Measurements from ENCODE around the gene GLIS1.

The GLIS1 gene

DNA sequence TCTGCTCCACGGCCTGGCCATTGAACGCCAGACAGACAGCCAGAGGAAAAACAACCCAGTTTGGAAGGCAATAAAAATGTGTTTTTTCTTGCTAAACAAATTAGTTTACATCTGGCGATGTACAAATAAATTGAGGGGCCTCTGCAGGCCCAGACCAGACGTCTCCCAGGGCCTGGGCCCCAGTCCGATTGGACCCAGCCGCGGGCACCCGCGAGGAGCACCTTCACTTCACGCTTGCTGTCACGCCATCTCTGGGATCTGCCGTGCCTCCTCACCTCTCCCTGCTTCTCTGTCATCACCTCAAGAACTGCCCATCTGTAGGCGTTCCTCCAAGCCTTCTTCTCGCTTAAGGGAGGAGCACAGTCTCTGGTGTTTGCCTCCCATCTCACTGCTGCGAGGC, 61.5 kb downstream of the GLIS1 start:
- DNase-seq, result no peak

DNA sequence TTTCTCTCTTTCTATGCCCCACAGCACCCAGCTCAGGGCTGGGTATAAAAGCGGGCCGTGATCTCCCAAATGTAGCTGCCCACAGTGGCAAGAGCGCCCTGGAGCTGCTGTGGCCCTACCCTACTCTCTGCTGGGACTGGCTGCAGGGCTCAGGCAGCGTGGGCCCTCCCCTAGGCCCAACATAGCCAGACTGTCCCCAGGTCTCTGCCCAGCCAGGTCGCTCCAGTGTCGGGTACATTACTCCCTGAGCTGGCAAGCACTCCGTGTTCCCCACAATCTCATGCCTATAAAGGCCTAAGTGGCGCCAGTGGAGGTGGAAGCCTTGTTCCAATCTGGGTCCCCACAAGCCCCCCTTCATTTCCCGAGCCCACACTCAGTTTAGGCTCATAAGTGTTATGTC, 66.2 kb downstream of the GLIS1 start:
- no peak for DNase-seq

DNA sequence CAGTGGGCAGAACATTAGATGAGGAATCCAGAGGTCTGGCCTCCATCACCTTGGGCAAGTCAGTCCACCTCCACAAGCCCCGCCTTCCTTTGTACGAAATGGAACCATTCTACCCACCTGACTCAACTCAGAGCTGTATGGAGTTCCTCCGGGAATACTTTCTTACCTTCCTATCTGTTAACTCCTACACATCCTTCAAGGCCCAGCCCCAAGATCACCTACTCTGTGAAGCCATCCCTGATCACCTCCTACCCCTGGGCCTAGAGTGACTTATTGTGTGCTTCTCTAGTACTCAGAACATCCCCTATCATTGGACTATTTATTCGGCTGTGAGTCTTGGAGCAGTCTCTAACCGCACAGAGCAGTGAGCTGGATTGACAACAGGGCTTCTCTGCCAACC, 66.7 kb downstream of the GLIS1 start:
- no peak for DNase-seq

DNA sequence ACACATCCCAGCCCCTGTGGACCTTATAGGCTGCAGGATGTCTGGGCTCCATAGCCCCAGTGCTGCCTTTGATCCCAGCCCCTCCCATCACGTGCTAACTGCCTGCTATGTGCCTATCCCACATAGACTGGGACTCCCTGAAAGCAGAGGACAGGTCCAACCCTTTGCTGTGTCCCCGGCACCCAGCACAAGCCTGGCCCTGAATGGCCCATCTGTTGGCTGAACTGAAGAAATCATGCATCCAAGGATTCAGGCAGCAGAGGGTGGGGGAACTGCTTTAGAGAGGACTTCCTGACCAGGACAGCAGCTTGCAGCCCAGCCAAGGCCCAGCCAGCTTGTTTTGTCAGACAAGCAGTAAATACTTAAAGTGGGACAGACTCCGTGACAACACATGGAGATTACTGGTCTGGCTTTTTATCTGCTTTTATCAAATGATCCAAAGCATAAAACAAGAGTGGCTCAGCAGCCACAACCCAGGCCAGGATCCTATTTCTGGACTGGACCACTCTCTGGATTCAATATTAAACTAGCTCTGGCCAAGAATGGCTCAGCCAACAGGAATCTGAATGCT, 69.3 kb downstream of the GLIS1 start:
- no peak for DNase-seq

DNA sequence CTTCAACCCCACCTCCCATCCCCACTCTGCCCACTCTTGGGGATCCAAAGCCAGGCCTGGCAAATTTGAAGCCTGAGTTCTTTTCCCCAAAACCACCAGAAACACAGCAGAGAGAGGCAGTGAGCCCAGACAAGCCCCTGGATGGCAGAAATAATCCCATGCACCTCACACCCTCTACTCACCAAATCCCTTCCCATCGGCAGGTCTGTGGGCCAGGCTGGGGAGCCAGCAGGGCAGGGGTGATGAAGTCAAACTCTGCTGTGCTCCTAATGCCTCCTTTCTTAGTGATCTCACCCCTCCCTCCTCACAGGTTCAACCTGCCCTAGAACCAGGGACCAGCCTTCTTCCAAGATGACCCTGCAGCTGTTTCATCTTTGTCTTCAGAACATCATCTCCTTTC, 72.4 kb downstream of the GLIS1 start:
- no peak for DNase-seq

DNA sequence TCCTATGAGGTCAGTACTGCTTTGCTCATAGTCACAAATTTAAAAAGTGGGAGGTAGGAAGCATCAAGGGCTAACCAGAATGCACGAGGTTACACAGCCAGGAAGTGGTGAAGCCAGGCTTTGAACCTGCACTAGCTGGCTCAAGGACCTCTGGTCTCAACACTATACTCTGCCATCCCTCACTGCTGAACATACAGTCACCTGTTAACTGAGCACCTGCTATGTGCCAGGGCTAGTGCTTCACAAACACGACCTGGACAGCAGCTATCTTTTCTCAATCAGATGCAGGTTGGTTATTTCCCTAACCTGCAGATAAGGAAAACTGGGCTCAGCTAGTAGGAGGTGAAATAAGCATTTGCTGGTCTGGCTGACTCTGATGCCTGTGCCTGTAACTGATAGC, 73.0 kb downstream of the GLIS1 start:
- no peak for DNase-seq

DNA sequence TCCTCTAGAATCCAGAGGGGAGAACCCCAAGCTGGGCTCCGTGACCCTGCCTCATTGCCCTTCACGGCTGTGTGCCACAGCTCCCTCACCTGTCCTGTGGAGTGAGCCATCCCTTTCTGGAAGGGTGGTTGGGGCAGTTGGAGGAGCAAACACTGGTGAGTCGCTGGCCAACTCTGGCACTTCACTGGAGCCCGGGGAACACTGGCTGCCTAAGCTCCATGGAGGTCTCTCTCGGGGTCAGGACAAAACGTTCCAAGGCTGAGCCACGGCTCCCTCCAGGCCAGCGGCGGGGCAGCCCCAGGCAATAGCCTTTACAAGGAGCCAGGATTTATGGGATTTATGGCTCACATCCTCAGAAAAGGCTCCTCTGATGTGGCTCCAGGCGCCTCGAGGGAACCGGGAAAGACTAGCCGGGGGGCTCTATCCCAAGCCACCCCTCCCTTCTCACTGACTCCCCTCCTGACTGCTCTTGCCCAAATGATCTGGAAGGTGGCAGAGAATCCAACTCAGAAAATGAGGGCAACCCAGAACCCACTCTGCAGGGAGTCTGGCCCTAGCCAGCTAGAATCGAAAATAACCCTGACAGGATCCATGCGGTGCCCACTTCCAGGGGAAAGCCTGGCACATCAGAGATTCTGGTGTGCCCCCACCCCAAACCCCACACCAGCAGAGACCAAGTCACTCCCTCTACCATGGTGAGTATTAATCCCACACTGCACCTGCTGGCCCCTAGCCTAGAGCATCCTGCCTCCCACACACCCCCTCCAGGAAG, 75.2 kb downstream of the GLIS1 start:
- DNase-seq, result no peak

DNA sequence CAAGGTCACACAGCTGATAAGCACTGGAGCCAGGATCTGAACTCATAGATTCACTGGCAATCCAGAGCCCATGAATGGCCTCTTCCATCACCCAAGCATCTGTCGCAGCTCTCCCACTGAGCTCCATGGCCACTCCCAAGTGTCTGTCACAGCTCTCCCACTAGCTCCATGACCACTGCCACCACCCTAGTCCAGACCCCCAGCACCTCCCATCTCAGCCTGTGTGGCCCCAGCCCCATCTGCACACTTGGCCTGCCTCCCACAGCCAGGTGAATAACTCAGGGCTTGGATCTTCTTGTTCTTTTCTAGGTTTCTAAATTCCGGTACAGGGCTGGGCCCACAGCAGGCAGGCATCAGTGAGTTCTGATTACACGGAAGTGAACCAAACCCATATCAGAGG, 76.0 kb downstream of the GLIS1 start:
- DNase-seq, result no peak

DNA sequence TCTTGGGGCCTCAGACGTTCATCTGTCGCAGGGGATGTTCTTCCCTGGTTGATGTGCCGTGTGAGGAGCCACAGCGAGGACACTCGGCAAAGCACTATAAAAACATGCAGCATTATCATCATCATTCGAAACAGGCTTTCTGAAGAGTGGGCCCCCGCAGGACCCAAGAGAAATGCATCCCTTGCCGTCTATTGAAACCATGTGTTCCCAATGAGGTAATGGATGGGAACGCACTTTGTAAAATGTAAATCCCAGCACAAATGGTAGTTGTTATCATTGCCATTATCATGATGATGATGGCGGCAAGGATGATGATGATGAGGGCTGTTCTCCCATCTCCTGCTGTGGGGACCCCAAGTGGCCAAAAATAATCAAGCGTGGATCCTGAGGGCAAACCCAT, 76.8 kb downstream of the GLIS1 start:
- no peak for DNase-seq

DNA sequence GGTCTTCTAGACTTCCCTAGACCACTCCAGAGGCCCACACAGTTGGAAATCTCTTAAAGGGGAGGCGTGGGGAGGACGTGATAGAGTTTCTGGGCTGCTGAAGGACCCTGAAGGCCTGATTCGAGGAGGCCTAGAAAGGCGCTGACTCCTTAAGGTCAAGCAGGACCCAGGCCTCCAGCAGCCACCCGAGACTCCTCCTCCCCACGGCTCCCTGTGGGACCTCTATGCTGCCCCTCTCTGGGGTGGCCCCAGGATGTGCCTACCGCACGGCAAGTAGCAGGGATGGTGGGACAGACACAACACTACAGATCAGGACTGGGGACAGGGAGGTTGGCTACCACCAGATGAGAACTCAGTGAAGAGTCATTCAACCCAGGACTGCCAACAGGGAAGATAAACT, 77.5 kb downstream of the GLIS1 start:
- no peak for DNase-seq

DNA sequence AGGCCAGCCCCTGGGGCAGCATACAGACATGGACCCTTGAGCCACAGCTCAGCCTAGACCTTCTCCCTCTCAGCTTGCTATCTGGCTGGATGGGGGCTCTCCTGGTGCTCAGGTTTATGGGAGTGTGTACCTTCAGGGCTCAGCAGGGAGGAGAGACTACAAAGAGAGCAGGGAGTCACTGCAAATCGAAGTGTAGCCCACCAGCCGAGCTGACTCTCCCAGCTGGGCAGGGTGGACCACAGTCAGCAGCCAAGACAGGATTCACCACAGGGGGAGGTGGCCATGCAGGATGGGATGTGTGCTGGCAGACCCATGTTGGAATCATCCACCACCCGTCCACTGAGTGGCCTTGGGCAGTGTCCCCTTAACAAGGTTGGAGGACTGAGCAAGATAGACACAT, 78.3 kb downstream of the GLIS1 start:
- DNase-seq, result no peak

DNA sequence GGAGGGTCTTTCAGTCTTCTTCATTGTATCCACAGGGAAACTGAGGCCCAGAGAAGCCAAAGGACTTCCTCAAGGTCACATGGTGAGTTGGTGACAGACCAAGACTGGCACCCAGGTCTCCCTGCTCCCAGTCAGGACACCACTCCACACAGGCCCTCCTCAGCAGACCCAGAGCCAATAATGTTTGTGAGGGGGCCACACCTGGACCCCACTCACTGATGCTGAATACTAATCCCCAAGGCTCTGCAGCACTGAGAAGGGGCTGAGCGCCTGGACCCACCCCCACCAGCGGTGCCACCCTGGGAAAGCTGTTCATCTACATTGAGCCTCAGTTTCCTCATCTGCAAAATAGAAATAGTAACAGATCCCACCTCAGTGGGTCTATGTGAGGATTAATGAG, 79.5 kb downstream of the GLIS1 start:
- DNase-seq, result no peak

DNA sequence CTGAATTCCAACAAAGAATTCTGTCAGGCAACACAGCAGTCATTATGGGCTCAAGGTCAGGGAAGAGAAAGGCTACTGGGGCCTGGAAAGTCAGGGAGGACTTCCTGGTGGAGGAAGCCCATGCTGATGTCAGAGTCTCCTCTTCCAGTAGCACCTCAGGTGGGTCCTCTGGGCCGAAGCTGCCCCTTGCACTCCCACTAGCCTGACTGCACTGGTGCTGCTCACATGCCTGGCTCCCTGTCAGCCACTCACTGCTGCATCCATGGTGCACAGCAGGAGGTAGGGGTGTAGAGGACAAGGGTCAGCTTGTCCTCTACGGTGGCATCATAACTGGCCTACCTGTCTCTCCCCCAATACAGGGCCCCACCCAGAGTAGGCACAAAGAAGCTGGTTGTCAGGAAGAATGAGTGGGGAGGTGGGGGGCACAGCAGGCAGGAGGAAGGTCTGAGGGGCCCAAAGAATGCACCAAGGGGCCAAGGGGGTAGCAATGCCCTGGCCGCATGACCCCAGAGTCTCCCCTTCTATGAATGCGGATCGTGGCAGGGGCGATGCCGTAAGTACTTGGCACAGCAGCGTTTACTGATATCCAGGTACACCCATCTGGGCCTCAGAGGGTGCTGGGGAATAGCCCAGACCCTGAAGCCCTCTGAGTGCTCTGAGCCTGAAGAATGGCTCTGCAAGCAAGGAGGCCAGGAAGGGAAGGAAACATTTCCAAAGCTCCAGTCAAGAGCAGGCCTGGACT, 80.3 kb downstream of the GLIS1 start:
- no peak for DNase-seq

DNA sequence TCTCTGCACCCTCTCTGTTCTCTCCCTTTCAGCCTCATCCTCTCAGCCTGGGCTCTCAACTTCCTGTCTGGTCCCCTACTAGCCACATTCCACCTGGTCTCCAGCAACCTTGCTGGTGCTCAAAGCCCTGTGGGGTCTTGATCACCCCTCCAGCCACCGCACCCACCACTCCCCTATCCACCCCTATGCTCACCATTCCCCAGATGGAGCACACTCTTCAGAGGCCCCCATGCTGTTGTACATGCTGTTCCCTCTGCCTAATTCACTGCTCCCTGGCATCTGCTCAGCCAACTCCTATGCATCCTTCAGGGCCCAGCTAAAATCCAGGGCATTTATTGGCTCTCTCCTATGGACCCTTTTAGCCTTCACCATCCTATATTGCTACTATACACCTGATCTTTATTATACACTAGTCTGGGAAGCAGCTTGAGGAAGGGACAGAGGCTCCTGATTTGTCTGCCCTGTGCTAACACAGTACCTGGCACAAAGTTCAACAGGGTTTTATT, 81.0 kb downstream of the GLIS1 start:
- DNase-seq, result no peak

DNA sequence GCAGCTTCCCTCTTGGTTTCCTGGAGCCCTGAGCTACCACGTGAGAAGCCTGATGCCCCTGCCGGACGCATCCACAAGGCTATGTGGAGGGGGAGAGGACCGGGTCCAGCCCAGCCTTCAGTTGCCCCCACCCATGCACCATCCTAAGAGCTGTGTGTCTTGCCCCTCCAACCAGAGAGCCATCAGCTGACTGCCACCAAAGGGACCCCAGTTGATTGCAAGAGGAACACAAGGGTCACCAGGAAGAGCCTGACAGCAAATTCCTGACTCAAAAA, 81.5 kb downstream of the GLIS1 start:
- no peak for DNase-seq

DNA sequence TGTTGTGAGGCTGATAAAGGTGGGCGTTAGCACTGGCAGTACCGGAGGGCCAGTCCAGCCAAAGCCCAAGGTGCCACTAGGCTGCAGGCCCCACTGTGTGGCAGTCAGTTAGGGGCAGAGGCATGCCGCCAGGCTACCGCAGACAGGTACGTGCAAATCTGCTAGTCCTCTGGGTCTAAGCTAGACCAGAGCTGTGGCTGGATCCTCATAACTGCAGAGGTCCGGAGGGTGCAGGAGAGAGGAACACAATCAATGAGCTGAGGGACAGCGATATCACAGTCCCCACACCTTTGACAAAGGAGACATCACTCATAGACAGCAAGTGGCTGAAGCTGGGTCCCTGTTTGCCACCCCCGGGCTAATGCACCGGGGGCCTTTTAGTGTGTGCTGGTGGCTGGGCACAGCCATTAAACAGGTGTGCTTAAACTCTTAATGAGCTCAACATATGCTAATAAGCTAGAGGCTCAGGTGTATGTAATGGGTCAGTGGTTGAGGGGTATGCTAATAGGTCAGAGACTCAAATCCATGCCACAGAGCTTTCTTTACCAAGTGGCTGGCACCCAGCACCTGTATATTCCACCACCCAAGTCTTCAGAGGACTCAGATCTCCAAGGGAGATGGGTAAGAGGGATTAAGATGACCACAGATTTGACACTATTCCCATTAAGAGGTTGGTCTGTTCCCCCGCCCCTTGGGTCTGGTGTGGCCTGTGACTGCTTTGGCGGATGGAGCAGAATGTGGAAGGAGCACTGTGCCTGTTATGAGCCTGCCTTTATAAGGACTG, 82.0 kb downstream of the GLIS1 start:
- no peak for DNase-seq

DNA sequence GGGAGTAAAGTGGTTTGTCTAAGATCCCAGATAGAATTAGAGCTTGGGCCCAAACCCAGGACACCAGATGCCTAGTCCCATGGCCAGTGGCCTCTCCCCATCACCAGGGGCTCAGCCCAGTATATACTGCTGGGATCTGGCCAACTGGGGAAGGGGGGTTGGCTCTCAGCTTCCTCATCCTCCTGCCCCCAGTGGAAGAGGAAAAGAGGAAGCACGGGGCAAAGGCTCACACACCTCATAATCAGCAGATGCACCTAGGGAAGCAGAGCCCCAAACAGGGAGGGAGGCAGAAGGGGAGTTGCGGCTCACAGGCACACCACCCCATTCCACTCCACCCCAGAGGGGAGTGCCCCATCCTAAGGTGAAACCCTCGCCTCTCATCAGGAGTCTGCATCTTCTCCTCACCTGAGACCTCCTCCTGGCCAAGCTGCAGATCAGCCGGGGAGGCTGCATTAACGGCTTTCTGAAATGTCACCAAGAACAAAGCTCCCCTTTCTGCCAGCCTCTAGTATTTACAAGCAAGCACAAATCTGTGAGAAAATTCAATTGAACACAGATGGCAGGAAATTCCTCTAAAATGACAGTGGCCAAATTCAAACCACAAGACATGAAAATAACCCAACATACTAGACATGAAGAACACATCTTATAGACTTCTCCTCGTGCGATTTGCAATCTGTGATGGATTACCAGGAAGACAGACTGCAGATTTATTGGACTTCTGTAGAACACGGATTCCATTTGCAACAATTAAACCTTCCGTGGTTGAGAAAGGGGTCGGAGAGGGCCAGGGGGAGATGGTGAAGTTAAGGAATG, 82.8 kb downstream of the GLIS1 start:
- no peak for DNase-seq

DNA sequence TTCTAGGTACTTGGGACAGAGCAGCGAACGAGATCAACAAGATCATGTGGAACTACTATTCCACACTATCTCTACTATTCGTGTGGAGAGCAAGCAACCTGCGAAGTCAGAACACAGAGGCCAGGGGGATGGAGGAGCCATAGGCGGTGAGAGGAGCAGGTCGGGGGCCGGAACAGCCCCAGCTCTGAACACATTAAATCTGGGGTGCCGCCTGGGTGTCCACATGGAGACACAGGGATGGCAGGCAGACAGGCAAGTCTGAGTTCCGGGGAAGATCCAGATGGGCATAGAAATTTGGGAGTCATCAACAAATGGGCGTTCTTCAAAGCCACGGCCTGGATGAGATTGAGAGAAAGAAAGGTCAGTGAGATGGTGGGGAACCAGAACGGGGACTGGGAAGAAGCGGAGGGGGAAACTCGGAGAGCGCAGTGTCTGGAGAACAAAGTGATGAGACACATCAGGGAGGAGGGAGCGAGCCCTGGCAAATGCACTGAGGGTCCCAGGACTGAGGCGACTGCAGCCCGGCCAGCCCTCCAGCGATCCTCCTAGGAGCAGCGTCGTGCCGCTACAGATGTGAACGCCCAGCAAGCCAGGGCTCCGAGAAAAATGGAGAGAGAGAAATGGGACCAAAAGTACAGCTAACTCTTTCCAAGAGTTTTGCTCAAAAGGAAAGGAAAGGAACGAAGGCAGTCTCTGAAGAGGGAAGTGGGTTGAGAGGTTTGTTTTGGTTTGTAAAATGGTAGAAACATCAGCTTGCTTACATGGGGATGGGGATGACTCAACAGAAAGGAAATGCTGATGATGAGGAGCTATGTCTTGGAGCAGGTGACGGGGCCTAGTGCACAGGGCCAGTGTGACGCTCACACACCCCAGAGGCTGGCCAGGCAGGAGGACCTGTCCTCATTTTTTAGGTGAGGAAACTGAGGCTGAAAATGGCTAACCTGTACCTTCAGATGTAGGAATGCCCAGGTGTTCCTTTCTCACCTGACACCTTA, 84.5 kb downstream of the GLIS1 start:
- DNase-seq, result no peak

DNA sequence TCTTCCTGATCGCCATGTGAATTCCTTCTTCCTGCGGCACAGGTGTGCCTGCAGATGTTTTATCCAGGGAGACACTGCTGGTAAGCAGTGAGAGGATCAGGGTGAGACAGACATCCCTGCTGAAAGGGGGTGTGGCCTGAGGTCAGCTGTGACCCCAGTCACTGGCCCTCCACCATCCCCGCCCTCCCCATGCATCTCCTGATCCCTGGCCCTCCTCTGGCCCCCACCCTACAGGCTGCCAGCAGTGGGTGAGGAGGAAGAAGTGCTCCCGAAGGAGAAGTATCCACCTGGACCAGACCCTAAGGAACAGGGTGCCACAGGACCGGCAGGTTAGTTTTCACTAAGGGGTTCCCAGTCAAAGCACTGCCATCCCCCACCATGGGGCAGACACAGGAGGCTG, 85.3 kb downstream of the GLIS1 start:
- DNase-seq, result no peak

DNA sequence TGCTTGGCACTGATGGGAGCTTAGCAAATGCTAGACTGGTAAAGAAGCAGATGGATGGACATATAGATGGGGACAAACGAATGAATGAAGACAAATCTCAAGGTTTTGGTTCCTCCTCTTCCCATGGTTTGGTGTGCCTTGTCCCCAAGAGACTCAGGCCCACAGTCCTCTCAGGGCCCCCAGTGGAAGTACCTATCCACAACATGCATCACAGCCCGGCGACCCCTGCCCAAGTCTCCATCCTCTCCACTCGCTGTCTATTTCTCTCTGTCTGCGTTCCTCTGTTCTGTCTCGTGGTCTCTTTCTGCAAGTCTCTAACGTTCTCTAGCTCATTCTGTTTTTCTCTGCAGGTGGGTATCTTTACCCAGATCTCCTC, 85.8 kb downstream of the GLIS1 start:
- no peak for DNase-seq

DNA sequence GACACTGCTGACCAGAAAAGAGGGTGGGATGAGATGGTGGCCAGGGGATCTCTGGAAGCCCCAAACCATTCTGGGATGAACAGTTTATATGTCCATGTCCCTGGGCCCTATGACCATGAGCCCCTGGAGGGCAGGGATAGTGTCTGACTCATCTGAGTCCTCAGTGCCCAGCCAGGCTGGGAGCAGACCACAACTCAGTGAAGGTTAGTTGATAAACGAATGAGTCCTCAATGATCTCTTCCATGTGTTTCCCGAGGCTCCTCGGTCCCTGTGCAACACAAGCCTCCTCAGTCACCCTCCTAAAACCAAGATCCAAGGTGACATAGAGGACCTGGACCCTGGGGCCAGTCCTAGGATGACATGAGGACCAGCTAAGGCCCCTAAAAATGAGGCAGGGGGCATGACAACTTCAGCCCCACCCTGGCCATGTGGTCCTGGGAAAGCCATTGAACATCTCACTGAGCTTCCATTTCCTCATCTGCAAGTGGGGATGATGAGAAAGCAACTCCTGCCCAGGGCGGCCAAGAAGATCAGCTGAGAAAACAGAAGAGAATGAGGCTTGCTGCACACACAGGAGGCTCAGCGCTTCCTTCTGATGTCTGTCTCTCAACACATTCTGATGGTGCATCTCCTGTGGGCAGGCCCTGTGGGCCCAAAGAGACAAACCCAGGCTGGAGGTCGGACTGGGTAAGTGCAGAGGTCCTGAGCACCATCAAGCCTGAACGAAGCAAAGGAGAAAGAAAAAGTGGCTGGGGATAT, 86.3 kb downstream of the GLIS1 start:
- no peak for DNase-seq

All from activated CD8-positive, alpha-beta memory T cell treated with anti-CD3 and anti-CD28 coated beads for 24 hours (primary cell).